GM21576 (cell line): ENCODE data around the gene EDEM2.
"Not testable (repeated sequence)": the region's sequence is repeated elsewhere in the genome, so short reads cannot be mapped to it uniquely, and the experiment has no call there.

Experiments
- ATAC-seq: cut with Tn5 transposase; IDR thresholded peaks from one replicate; pipeline ENCODE4 v1.9.1; 2021; ENCODE audit warnings: mild to moderate bottlenecking, moderate library complexity; ENCODE audit not compliant: unreplicated experiment

The EDEM2 gene

DNA sequence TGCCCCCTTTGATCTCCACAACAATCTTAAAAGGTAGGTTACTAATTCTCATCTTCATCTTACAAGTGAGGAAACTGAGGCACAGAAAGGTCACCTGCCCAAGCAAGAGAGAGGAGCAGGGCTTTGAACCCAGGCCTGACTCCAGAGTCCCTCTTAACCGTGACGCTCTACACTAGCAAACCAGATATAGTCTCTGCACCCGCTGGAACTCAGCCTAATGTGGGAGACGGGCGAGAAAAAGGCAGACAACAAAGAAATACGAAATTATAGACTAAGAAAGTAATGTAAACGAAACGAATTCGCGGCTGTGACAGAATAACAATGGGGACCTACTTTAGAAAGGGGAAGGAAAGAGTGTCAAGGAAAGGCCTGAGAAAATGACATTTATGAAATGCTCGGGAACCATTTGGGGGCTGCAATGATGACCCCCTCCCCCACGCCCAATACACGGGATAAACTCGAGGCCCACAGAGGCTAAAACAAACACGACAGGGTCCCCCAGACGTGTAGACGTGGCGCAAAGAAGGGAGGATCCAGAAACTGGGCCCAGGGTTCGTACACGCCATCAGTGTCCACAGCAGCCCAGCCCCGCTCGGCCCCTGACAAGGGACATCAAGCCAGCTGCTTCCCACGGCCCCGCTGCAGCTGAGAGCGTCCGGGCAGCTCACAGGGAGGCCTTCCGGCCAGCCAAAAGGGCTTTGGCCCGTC, 55.2 kb downstream of the EDEM2 start:
- no peak for ATAC-seq

DNA sequence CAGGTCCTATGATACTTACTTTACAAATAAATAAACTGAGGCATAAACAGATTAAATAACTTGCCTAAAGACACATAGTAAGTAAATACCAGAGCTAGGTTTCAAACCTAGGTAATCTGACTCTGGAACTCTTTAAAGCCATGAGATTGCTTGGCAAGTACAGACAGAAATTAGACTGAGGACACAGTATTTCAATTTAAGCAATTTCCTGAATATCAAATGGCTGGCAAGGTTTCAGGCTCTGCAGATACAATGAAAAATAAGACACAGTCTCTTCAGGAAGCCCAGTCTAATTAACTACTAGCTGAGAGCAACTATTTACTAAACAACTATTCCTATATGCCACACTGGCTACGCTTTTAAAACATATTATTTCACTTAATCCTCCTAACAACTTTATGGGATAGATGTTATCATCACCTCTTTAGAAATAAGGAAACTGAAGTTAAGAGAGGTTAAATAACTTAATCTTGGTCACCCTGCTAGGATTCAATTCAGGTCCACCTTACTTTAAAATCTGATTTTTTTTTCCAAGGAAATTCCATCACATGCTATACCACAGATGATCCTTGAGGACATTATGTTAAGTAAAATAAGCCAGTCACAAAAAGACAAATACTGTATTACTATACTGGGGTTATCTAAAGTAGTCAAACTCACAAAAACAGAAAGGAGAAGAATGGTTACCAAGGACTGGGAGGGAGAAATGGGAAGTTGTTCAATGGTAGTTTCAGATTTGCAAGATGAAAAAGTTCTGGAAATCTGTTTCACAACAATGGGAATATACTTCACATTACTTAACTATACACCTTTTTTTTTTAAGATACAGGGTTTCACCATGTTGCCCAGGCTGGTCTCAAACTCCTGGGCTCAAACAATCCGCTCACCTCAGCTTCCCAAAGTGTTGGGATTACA, 58.6 kb downstream of the EDEM2 start:
- ATAC-seq: no peak

DNA sequence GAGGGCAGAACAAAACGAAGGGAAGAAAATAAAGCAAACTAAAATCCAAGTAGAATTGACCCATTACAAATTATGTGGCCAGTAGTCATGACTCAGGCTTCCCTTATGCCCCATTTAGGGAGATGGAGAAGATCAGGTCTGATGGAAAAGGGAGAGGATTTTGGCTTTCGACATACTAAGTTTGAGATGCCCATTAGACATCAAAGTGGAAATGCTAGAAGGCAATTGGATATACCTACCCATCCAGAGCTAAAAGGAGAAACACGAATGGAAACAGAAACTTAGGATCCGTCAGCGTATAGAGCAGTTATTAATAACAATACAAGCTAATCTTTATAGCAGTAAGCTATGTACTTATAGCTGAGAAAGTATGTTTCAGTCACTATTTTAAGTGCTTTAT, 59.3 kb downstream of the EDEM2 start:
- ATAC-seq: no peak

DNA sequence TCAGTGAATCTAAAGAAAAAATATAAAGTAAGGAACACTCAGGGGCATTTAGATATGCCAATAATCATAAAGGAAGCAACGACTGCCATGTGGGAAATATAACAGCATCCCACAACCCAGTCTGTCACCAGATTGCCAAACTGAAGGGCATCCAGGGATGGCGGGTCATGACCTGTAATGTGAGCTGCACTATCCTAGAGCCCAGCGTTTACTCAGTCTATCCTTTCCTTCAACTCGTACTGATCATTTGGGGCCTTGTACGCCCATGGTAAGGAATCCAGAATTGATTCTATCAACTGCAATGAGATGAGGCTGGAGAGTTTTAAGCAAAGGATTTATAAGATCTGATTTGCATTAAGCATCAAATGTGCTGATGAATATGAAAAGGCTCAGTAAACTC, 59.8 kb downstream of the EDEM2 start:
- ATAC-seq: no peak

DNA sequence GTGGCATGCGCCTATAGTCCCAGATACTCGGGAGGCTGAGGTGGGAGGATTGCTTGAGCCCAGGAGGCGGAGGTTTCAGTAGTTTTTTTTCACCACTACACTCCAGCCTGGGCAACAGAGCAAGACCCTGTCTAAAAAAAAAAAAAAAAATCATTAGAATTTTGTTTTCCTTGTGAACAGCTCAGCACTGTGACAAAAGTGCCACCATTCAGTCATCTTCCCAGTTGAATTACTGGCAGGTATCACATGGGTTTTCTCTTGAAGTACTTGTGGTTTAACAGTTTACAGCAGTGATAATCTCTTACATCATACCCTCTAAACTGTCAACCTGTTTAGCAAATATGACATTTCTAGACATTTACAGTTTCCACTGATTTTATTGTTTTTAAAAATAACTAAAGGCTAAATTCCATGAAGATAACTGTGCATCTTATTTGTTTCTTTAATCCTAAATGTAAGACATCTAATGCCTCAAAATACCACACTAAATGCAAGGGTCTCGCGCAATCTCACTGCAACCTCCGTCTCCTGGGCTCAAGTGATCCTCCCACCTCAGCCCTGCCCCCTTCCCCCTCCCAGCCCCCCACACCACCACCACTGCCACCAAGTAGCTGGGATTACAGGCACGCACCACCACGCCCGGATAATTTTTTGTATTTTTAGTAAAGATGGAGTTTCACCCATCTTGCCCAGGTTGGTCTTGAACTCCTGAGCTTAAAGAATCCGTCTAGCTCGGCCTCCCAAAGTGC, 61.5 kb downstream of the EDEM2 start:
- ATAC-seq: no peak

DNA sequence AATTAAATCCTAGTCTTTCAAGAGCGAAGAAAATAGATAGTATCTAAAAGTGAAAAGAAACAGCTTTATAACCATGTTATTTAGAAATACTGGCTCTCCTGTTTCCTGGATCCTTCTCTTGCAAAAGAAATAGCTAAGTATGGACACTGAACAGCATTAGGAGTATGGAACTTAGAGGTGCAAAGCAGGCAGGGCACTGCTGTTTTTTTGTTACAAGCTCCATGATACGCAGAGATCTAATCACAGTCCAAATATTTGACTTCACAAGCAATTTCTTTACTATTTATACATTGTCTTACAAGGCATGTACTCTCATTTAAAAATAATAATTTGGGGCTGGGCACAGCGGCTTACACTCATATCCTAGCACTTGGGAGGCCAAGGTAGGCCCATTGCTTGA, 62.1 kb downstream of the EDEM2 start:
- no peak for ATAC-seq

DNA sequence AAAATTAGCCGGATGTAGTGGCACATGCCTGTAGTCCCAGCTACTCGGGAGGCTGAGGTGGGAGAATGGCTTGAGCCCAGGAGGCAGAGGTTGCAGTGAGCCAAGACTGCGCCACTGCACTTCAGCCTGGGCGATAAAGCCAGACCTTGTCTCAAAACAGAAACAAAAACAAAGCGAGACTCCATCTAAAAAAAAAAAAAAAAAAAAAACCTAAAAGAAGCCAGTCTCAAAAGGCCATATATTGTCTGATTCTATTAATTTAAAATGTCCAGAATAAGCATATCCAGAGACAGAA, 66.8 kb downstream of the EDEM2 start:
- ATAC-seq: not testable (repeated sequence)

DNA sequence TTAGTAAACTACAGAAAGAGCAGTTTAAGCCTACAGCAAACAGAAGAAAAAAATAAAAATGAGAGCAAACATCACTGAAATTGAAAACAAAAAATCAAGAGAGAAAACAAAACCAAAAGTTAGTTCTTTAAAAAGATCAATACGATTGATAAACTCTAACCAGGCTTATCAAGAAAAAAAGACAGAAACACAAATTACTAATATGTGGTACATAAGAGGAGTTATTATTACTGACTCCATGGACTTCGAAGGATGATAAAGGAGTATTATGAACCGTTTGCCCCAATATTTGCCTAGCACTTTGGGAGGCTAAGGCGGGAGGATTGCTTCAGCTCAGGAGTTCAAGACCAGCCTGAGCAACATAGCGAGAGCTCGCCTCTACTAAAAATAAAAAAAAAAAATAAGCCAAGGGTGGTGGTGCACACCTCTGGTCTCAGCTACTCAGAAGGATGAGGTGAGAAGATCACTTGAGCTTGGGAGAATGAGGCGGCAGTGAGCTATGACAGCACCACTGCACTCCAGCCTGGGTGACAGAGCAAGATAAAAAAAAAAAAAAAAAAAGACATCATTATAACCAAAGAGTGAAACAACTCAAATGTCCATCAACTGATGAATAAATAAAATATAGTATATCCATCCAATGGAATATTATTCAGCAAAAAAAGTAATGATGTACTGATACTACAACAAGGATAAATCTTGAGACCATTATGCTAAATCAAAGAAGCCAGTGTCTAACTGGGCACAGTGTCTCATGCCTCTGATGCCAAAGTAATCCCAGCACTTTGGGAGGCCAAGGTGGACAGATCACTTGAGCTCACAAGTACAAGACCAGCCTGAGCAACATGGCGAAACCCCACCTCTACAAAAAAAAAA, 67.4 kb downstream of the EDEM2 start:
- ATAC-seq: no peak

DNA sequence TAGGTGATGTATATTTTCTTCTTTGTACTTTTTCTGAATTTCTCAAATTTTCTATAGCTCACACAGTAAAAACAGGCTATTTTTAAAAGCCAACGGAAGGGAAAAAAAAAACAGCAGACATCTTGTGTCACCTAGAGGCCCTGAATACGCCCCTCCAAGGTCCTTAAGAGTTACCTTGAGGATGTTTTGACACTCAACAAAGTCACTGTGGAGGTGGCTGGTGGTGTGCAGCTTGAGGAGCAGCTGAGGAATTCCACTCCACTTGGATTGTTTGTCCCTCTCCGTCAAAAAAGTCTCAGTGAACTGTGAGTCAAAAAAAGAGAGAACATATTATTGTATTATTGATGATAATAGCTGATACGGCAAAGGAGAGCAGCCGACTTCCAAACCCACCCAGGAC, 69.3 kb downstream of the EDEM2 start:
- no peak for ATAC-seq

DNA sequence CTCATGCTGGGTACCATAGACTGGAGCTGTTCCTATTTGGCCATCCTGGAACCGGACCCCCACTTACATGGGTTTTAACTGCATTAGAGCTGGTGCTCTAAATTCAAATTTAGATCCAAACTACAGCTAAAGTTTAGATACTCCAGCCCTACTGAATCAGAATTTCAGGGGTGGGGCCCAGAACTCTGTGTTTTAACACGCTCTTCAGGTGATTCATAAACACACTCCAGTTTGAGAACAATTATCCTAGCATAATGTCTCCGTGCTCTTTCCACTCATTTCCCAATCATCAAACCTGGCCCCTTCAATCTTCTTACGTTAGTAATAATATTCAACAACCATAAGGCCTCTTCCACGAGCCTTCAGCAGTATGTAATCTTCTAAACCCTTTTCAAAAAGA, 69.8 kb downstream of the EDEM2 start:
- no peak for ATAC-seq

DNA sequence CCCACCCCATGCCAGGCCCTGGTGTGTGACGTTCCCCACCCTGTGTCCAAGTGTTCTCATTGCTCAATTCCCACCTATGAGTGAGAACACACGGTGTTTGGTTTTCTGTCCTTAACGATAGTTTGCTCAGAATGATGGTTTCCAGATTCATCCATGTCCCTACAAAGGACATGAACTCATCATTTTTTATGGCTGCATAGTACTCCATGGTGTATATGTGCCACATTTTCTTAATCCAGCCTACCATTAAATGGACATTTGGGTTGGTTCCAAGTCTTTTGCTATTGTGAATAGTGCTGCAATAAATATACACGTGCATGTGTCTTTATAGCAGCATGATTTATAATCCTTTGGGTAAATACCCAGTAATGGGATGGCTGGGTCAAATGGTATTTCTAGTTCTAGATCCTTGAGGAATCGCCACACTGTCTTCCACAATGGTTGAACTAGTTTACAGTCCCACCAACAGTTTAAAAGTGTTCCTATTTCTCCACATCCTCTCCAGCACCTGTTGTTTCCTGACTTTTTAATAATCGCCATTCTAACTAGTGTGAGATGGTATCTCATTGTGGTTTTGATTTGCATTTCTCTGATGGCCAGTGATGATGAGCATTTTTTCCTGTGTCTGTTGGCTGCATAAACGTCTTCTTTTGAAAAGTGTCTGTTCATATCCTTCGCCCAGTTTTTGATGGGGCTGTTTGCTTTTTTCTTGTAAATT, 75.5 kb downstream of the EDEM2 start:
- ATAC-seq: not testable (repeated sequence)

DNA sequence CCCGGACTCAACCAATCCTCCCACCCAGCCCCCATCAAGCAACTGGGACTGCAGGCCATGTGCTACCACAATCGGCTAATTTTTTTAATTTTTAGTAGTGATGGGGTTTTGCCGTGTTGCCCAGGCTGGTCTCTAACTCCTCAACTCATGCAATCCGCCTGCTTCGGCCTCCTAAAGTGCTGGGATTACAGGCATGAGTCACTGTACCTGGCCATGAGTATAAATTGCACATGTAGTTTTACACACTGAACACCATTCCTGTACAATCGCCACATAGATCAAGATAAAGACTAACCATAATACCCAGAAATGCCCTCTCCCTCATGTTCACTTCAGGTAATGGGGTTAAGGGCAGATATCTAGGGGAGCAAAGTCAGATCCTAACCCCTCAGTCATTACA, 80.9 kb downstream of the EDEM2 start:
- ATAC-seq: no peak
